A172 (cell line): ENCODE results near the gene MORN1. TPM values are rescaled to one million over a fixed set of nuclear protein-coding genes. Genes with fewer than 3 reads are reported as not detected.

Source experiments
- DNase-seq: peaks from one replicate; pipeline ENCODE4 v3.0.0-alpha.2; 2015; ENCODE audit warnings: low spot score
- total RNA-seq: library from RNA; depleted of rRNA; stranded (reverse); fragments of >200 nt; shearing (Covaris generic); gene quantifications from 2 replicates; pipeline ENCODE4 v1.2.3, GENCODE V29; 2014

MORN1 gene
- total RNA-seq, 1 experiment from 2014 or later: 5.1 TPM

DNA sequence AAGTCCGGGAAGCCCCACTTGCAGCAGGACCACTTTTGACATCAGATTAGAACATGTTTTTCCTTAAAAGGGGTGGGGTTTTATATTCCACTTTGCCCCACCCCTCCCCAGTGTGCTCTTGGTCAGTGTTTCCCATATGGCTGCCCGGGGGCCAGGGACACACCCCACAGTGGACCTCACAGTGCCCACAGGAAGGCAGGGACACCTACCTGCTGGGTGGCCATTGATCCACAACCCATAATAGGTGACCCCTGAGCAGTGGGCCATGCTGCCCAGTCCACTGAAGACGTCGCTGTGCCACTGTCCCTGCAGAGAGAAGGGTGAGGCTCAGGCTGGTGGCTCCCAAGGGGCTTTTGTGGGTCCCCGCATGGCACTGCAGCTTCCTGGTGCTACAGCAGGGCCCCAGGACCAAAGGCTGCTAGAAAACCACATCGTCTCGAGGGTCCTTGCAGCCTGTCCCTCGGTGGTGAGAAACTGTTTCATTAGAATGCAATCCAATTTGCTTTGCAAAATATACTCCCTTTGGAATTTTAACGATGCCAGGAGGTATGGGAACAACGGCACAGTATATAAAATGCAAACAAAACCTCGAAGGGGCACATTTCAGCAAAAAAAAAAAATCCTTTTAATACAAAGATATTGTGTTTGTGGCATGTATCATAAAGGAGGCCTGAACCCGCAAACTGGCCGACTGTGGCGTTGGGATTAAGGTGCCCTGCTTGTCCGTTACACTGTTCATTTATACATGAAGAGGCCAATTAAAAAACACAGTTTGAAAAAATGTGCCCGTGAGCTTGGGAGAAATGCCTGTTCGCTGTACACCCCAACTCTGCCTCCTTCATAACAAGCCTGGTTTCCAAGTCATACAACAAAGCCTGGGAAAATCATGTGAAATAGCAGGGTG lies 16.9 kb downstream of the MORN1 start:
- no peak for DNase-seq

DNA sequence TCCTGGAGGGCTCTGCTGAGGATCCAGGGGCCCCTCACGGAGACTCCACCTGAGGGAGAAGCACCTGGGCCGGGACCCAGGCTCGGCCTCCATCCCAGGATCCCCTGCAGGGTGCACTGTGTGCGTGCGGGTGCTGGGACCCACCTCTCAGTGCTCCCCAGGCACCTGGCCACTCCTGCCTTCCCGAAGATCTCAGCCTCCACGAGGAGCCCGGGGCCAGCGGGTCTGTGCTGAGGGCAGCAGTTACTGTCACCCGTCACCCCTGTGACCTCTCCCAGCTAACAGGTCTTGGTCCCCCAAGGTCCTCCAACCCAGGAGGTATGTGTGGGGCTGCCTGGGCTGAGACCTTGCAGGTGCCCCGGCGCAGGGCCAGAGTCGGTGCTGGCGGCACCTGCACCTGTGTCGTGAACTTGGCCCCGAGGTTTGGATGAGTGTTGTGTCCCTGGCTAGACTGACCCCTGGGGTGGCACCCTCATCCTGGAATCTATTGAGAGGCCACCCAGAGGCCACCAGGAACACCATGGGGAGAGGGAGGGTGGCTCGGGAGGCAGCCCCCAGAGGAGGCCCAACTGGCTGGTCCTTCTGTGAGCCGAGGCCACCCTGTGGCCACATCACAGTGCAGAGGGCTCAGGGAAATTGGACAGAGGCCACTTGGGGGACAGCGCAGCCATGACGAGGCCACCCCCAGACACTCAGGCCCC lies 17.7 kb downstream of the MORN1 start:
- DNase-seq: no peak

DNA sequence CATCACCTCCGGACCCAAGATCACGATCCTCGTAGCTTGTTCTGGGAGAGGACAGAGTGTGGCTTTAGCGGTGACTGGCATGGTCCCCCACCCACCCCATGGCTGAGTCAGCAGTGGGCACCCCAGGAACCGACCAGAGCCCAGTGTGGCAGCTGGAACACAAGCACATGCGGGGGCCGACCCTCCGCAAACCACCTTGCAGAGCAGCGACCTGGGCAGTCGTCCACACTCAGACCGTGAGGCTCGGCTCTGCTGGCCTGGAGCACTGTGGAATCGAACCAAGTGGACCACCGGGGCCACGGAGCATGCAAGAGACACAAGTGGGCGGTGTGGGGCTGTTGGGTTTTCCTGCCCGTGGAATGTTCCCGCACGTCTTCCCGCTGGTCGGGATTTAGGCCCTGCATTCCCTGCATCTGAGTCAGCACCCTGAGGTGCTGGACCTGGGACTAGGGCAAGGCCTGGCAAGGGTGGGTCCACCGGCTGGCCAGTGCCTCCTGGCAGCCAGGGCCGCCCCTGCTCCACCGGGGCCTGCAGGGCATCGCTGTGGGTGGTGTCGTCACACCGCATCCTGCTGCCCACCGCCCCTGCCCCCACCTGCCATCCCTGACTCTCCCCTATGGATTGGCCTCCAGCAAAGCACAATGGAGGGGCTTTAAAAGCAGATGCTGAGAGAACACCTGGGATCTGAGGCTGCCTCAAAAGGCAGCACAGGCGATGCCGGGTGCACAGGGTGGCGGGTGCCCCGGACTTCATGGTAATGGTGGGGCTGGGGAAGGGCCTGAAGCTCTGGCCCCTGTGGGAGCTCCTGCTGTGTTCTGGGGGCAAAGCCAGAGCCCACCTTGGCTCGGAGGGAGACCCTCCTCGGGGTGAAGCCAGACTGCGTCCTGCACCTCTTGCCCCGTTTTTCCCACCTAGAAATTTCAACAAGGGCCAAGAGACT lies 18.5 kb downstream of the MORN1 start:
- peak; percentile 47 for DNase-seq

GRCh38 chr1:2368053-2368744 lies 23.2 kb downstream of the MORN1 start:
- no peak for DNase-seq

DNA sequence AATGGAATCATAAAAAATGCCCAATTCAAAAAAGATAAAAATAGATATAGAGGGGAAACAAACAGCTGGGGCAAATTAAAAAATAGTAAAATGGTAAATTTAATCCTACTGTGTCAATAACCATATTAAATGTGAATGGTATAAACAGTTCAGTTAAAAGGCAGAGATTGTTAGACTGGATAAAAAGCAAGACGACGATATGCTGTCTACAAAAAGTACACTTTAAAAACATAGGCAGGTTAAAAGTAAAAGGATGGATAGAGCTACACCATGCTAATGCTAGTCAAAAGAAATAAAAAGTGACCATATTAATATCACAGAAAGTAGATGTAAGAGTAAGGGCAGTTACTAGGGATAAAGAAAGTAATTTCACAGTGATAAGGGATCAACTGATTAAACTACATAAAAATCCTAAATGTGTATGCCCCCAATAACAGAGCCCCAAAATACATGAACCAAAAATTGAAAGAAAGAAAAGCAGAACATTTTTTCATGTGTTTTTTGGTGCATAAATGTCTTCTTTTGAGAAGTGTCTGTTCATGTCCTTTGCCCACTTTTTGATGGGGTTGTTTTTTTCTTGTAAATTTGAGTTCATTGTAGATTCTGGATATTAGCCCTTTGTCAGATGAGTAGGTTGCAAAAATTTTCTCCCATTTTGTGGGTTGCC lies 27.4 kb downstream of the MORN1 start:
- no peak for DNase-seq

DNA sequence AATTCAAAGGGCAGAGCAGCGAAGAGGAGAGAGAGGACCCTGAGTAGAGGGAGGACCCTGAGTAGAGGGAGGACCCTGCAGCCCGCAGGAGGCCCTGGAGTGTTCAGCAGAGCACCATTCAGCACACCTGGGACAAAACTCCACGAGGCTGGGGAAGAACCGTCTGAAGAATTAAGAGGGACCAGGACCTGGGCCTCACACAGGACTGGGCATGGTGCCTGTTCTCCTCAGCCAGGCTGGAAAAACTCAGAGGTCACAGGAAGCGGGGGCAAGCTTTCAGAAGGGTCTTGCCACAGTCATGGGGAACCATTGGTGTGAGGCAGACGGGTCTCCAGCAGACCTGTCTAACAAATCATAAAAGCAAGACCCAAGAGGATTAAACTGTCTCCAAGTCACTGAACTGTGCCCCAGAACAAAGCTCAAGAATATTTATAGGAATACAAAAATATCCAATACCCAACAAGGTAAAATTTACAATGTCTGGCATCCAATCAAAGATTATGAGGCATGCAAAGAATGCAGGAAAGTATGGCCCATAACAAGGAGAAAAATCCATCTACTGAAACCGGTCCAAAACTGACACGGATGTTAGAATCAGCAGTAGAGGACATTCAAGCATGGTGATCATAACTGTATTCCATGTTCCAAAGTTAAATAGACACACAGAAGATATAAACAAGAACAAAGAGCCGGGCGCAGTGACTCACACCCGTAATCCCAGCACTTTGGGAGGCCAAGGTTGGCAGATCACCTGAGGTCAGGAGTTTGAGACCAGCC lies 30.6 kb downstream of the MORN1 start:
- peak; percentile 13 for DNase-seq

GRCh38 chr1:2358651-2359640 lies 32.4 kb downstream of the MORN1 start:
- no peak for DNase-seq

DNA sequence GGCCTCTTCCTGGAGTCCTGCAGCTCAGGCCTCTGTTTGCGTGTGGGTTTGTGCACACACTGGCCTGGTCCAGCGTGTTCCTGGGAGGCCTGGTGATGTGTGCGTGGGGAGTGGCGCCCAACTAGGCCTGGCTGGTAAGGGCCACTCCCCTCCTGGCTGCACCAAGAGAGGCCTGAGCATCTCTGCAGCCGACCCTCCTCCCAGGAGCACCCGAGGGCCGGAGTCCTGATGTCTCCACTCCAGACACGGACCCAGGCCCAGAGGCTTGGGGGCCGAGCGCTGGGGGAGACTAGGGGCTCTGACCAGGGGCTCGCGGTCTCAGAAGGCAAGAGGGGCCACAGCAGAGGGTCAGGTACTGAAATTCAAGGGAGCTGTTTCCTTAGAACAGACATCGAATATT lies 33.3 kb downstream of the MORN1 start:
- no peak for DNase-seq

- no peak for DNase-seq
These were observed 34.2 kb downstream of the MORN1 start for GRCh38 chr1:2356911-2357845.

- DNase-seq: no peak
These were observed 35.0 kb downstream of the MORN1 start for GRCh38 chr1:2356401-2356800.

GRCh38 chr1:2355373-2356261 lies 35.7 kb downstream of the MORN1 start:
- DNase-seq: no peak

- no peak for DNase-seq
These were observed 36.6 kb downstream of the MORN1 start for GRCh38 chr1:2354511-2355372.

DNA sequence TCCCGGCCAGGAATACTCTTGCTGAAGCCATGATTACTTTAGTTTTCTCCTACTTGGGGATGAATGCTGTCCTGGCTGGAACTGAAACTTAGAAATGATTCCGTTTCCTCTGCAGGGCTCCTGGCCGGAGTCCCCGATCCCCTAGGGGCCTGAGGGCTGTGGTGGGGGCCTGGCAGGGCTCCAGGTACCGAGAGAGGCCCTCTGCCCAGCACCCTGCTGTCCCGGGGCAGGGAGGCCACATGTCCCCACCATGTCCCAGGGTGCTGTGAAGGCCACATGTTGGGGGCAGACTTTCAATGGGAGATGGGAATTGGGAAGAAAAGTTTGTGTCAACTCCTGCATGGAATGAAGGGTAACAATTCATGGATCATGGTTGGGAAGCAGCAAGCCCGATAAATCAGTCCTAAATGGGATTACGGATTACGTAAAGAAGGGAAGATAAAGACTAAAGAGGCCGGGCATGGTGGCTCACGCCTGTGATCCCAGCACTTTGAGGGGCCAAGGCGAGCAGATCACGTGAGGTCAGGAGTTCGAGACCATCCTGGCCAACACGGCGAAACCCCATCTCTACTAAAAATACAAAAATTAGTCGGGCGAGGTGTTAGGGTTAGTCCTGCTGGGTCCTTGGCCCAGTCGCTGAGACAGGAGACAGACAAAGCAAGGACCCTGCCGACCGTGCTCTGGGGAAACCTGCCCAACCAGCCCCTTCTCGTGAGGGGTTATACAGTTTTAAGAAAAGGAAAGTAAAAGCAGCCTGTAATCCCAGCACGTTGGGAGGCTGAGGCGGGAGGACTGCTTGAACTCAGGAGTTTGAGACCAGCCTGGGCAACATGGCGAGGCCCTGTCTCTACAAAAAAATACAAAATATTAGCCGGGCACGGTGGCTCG lies 37.6 kb downstream of the MORN1 start:
- no peak for DNase-seq

DNA sequence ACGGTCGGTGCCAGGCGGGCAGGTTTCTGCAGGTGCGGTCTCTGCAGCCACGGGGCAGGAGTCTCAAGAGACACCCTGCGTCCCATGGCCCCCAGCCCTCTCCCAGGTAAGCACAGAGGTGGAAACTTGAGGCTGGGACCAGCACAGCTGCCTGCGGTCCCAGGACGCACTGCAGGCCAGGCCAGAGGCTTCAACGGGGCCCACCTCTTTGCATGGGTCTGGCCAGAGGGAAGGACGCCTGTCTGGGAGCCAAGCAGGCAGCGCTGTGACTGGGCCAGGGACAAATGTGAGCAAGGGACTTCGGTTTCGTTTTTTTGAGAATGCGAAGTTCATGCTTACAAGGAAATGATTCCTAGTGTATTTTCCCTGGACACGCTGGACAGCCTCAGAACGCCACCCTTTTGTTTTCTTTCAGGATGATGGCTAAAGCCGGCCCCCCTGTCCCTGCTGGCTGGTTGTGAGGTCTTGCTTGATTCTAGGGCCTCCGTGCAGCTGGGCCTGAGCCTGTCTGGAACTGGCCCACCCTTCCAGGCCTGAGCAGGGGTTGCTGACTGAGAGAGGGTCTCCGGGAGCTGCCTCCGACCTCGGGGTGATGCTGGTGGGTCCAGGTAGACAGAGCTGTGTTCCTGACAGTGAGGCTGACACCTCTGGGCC lies 38.3 kb downstream of the MORN1 start:
- no peak for DNase-seq
